AG10803 (cell line): ENCODE data around the gene LPAR1.

Experiments
- DNase-seq: peaks from one replicate; pipeline ENCODE4 v3.0.0; 2010; ENCODE audit warnings: low read depth
- H3K4me3 ChIP-seq: 2 replicates; pipeline ENCODE4 v1.5.1; 2011; ENCODE audit warnings: mild to moderate bottlenecking, low read length, control low read depth
- CTCF ChIP-seq: conservative IDR thresholded peaks from 2 replicates; pipeline ENCODE4 v1.5.1; 2011; ENCODE audit warnings: mild to moderate bottlenecking, low read length, control low read depth, inconsistent platforms

LPAR1 gene

GRCh38 chr9:111068771-111069170 is 30.5 kb upstream of the LPAR1 start:
- peak overlapping the region; percentile 6 for H3K4me3 ChIP-seq
- peak; percentile 41 for DNase-seq
- TF ChIP-seq CTCF = no peak

GRCh38 chr9:111068383-111068730 is 30.1 kb upstream of the LPAR1 start:
- H3K4me3 ChIP-seq = peak overlapping the region; percentile 6
- TF ChIP-seq CTCF = no peak
- DNase-seq = peak; percentile 37

GRCh38 chr9:111066468-111066867 is 28.2 kb upstream of the LPAR1 start:
- DNase-seq = peak; percentile 53

GRCh38 chr9:111065414-111065813 is 27.1 kb upstream of the LPAR1 start:
- TF ChIP-seq CTCF = no peak
- no peak for DNase-seq
- H3K4me3 ChIP-seq = no peak overlapping the region

More at GRCh38 chr9:111066468-111066867, 28.2 kb upstream of the LPAR1 start:
- H3K4me3 ChIP-seq = no peak overlapping the region
- TF ChIP-seq CTCF = no peak

- no peak for DNase-seq
- TF ChIP-seq CTCF = no peak
- no peak overlapping the region for H3K4me3 ChIP-seq
Observed at GRCh38 chr9:111064160-111064837, 26.0 kb upstream of the LPAR1 start.

- no peak for TF ChIP-seq CTCF
- DNase-seq = no peak
- no peak overlapping the region for H3K4me3 ChIP-seq
Observed at GRCh38 chr9:111063332-111063731, 25.1 kb upstream of the LPAR1 start.

- no peak for TF ChIP-seq CTCF
- H3K4me3 ChIP-seq = no peak overlapping the region
- no peak for DNase-seq
Observed at GRCh38 chr9:111058166-111058565, 19.9 kb upstream of the LPAR1 start.
